Liver (tissue), 9 donors: ENCODE results near the gene GALNTL6. TPM values are rescaled to one million over a fixed set of nuclear protein-coding genes. Genes with fewer than 3 reads are reported as not detected.

Experiments
- DNase-seq: peaks from one replicate; pipeline ENCODE4 v3.0.0-alpha.2; 2017; ENCODE audit warnings: low spot score
- H3K27ac ChIP-seq, 2 donors: one replicate each; pipeline ENCODE4 v1.7.0; 2013; ENCODE audit warnings: inconsistent platforms in 2 of 2, low read length in 2 of 2, control low read depth in 1 of 2, low read depth in 1 of 2, mild to moderate bottlenecking in 1 of 2
- H3K27me3 ChIP-seq, 4 donors: one replicate each; pipeline versions ENCODE4 v1.6.1 to v1.7.0; 2013; ENCODE audit warnings: low read length in 3 of 4, inconsistent platforms in 1 of 4, mild to moderate bottlenecking in 1 of 4, moderate library complexity in 1 of 4; ENCODE audit not compliant: control insufficient read depth in 4 of 4, insufficient read depth in 4 of 4
- H3K36me3 ChIP-seq, 4 donors: one replicate each; pipeline versions ENCODE4 v1.6.1 to v1.7.0; 2013; ENCODE audit warnings: low read length in 3 of 4, mild to moderate bottlenecking in 3 of 4, low read depth in 1 of 4, moderate library complexity in 1 of 4; ENCODE audit not compliant: control insufficient read depth in 4 of 4, insufficient read depth in 3 of 4
- H3K4me1 ChIP-seq, 4 donors: one replicate each; pipeline versions ENCODE4 v1.6.1 to v1.7.0; 2013; ENCODE audit warnings: low read length in 3 of 4, mild to moderate bottlenecking in 3 of 4, moderate library complexity in 1 of 4; ENCODE audit not compliant: control insufficient read depth in 4 of 4, insufficient read depth in 4 of 4
- H3K4me3 ChIP-seq, 3 donors: one replicate each; pipeline versions ENCODE4 v1.6.1 to v1.7.0; 2013; ENCODE audit warnings: low read length in 3 of 3, control low read depth in 1 of 3, low read depth in 1 of 3, mild to moderate bottlenecking in 1 of 3
- H3K9ac ChIP-seq, 2 donors: one replicate each; pipeline ENCODE4 v1.7.0; 2013; ENCODE audit warnings: low read length in 2 of 2, mild to moderate bottlenecking in 2 of 2, moderate library complexity in 2 of 2, control low read depth in 1 of 2, low read depth in 1 of 2
- H3K9me3 ChIP-seq, 4 donors: one replicate each; pipeline versions ENCODE4 v1.6.1 to v1.7.0; 2013; ENCODE audit warnings: low read length in 3 of 4; ENCODE audit not compliant: control insufficient read depth in 4 of 4
- CTCF ChIP-seq: fragments of 150-350 bp; IDR thresholded peaks from 2 replicates; pipeline ENCODE4 v1.5.1; 2017; ENCODE audit warnings: improper control_type of control experiment, low read depth, low read length; ENCODE audit not compliant: missing input control
- EGR1 ChIP-seq, 2 donors: IDR thresholded peaks; 2 replicates each; pipeline ENCODE4 v1.6.1; 2016 to 2018; ENCODE audit warnings: antibody characterized with exemption in 2 of 2, low read depth in 2 of 2
- FOXA2 ChIP-seq: IDR thresholded peaks from 2 replicates; pipeline ENCODE4 v1.6.1; 2016; ENCODE audit warnings: antibody characterized with exemption
- GABPA ChIP-seq, 2 donors: IDR thresholded peaks in 1 of 2; conservative IDR thresholded peaks in 1 of 2; 2 replicates each; pipeline ENCODE4 v1.6.1; 2016; ENCODE audit warnings: antibody characterized with exemption in 2 of 2, mild to moderate bottlenecking in 1 of 2, moderate library complexity in 1 of 2
- HNF4A ChIP-seq, 2 donors: conservative IDR thresholded peaks; 2 replicates each; pipeline ENCODE4 v1.6.1; 2016; ENCODE audit warnings: antibody characterized with exemption in 2 of 2, mild to moderate bottlenecking in 2 of 2
- JUND ChIP-seq, 2 donors: IDR thresholded peaks; 2 replicates each; pipeline ENCODE4 v1.6.1; 2016; ENCODE audit warnings: antibody characterized with exemption in 2 of 2
- NR2F2 ChIP-seq: IDR thresholded peaks from 2 replicates; pipeline ENCODE4 v1.6.1; 2016; ENCODE audit warnings: antibody characterized with exemption
- RAD21 ChIP-seq, 2 donors: IDR thresholded peaks; 2 replicates each; pipeline ENCODE4 v1.6.1; 2016; ENCODE audit warnings: antibody characterized with exemption in 2 of 2, mild to moderate bottlenecking in 2 of 2
- REST ChIP-seq: IDR thresholded peaks from 2 replicates; pipeline ENCODE4 v1.6.1; 2016; ENCODE audit warnings: antibody characterized with exemption, mild to moderate bottlenecking
- TAF1 ChIP-seq: conservative IDR thresholded peaks from 2 replicates; pipeline ENCODE4 v1.6.1; 2016; ENCODE audit warnings: antibody characterized with exemption, mild to moderate bottlenecking
- YY1 ChIP-seq: IDR thresholded peaks from 2 replicates; pipeline ENCODE4 v1.6.1; 2016; ENCODE audit warnings: antibody characterized with exemption, mild to moderate bottlenecking
- ZBTB33 ChIP-seq: IDR thresholded peaks from 2 replicates; pipeline ENCODE4 v1.6.1; 2016; ENCODE audit warnings: antibody characterized with exemption
- WGBS: extraction: QIAGEN DNeasy Blood & Tissue Kit; methylation state at CpG from one replicate; pipeline ENCODE4 v1.1.7; 2013; 5-methylcytosine and 5-hydroxymethylcytosine counted together
- polyA plus RNA-seq, 2 donors: library from polyadenylated mRNA; stranded (reverse) in 1 of 2; unstranded in 1 of 2; fragments of 200-250 nt in 1 of 2; fragments of >200 nt in 1 of 2; fragmentation: Nextera tagmentation in 1 of 2; extraction: Ambion mirVana in 1 of 2; gene quantifications; one replicate each; pipeline versions ENCODE4 v1.2.1 to v1.2.3, GENCODE V29; 2013 to 2015
- total RNA-seq, 2 donors: library from RNA; depleted of rRNA; stranded (reverse); fragments of >200 nt; gene quantifications; one replicate each; pipeline ENCODE4 v1.2.3, GENCODE V29; 2014
- TF ChIP-seq, protein P1 (sequence below): IDR thresholded peaks from 2 replicates; pipeline ENCODE4 v1.6.1; 2016; ENCODE audit warnings: antibody characterized with exemption
- donor health status: healthy.
- donor health status: healthy.
- donor health status: healthy.
- donor health status: healthy.
- donor health status: healthy.

Gene GALNTL6
- total and polyA plus RNA-seq, 4 donors = 0.06 to 0.08 TPM; not detected in 2

DNA sequence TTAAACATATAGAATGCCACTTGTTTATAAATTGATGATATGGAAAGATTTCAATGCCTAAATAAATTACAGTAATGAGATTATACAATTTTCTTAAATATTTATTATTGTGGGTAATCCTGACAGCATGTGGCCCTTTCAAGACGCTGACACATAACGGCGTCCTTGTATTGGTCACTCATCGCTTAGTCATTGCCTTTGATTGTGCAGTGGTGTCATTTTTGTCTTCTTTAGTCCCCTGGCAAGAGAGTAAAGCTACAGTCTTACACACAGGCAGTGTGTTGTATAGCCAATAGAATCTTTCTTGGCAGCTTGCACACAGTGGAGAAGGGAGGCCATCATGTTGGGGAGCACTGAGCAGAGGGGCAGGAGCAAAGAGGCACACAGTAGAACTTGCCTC is 993.6 kb downstream of the GALNTL6 start:
- H3K9ac ChIP-seq = no peak overlapping the region
- WGBS = 90% methylated on average over 4 of the region's 4 CpGs
- H3K9me3 ChIP-seq = no peaks in the 10 kb centered on the region

More for the DNA sequence above, 993.6 kb downstream of the GALNTL6 start:
- H3K27ac ChIP-seq = no peak overlapping the region
- DNase-seq = no peak
- no peaks in the 10 kb centered on the region for H3K4me1 ChIP-seq
- no peak overlapping the region for H3K4me3 ChIP-seq
- no peak for TF ChIP-seq TAF1
- no peak for TF ChIP-seq YY1
- TF ChIP-seq EGR1 (IDR thresholded peaks at IDR 0.05; ENCODE audit: low read depth in 2 of 2) = no peak
- TF ChIP-seq JUND (IDR thresholded peaks at IDR 0.05) = no peak
- TF ChIP-seq ZBTB33 = no peak
- TF ChIP-seq GABPA (IDR thresholded peaks at IDR 0.05 in 1 of 2, conservative IDR thresholded peaks at IDR 0.05 in 1 of 2) = no peak
- no peak for TF ChIP-seq NR2F2
- no peak for TF ChIP-seq CTCF
- TF ChIP-seq, protein P1, sequence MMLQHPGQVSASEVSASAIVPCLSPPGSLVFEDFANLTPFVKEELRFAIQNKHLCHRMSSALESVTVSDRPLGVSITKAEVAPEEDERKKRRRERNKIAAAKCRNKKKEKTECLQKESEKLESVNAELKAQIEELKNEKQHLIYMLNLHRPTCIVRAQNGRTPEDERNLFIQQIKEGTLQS = no peak
- TF ChIP-seq HNF4A (conservative IDR thresholded peaks at IDR 0.05) = no peak
- no peak for TF ChIP-seq RAD21 (IDR thresholded peaks at IDR 0.05)
- TF ChIP-seq REST = no peak
- TF ChIP-seq FOXA2 = no peak
- peaks cover 0 to 3% (median 1%) of the 10 kb centered on the region in 4 donors for H3K27me3 ChIP-seq
- H3K36me3 ChIP-seq = no peaks in the 10 kb centered on the region
